Measurements from ENCODE around the gene MX1.

- TF ChIP-seq CTCF (IDR thresholded peaks at IDR 0.05; ENCODE audit: poor library complexity, severe bottlenecking) (no peak), EP300 (conservative IDR thresholded peaks at IDR 0.05; ENCODE audit: poor library complexity, severe bottlenecking) (no peak), POLR2AphosphoS5 (IDR thresholded peaks at IDR 0.05) (no peak), EZH2 (IDR thresholded peaks at IDR 0.05; ENCODE audit: borderline replicate concordance, insufficient read depth, low read length, poor library complexity, severe bottlenecking) (no peak), RAD21 (conservative IDR thresholded peaks at IDR 0.05) (no peak), TAF1 (IDR thresholded peaks at IDR 0.05; ENCODE audit: low read depth) (no peak), SMC3 (conservative IDR thresholded peaks at IDR 0.05; ENCODE audit: poor library complexity) (no peak), REST (IDR thresholded peaks at IDR 0.05; ENCODE audit: borderline replicate concordance) (no peak), MXI1 (conservative IDR thresholded peaks at IDR 0.05; ENCODE audit: poor library complexity, severe bottlenecking) (no peak)
These were observed 47.2 kb upstream of the MX1 start for GRCh38 chr21:41378849-41379248.
